HepG2 (cell line): Measurements from ENCODE around the gene RABGAP1L. TPM values are rescaled to one million over a fixed set of nuclear protein-coding genes. Genes with fewer than 3 reads are reported as not detected.
A peak's percentile ranks its signal among the peaks of the same experiment; 100 is the strongest.

Source experiments
- ASH2L ChIP-seq: fragments of 300-600, 200-600 bp; sonication (generic); IDR thresholded peaks from 2 replicates; pipeline ENCODE4 v1.7.0; 2017; ENCODE audit warnings: low read depth, mild to moderate bottlenecking, moderate library complexity, mixed read lengths, low read length; ENCODE audit not compliant: insufficient read length
- CCDC6 ChIP-seq: sonication (generic); formaldehyde crosslinking; IDR thresholded peaks from 2 replicates; pipeline ENCODE4 v1.8.1; 2022; ENCODE audit warnings: mild to moderate bottlenecking, missing genetic modification reagents, moderate library complexity
- EEA1 ChIP-seq: sonication (generic); formaldehyde crosslinking; IDR thresholded peaks from 2 replicates; pipeline ENCODE4 v1.5.1; 2020; ENCODE audit warnings: mild to moderate bottlenecking, missing genetic modification reagents, borderline replicate concordance
- GATAD2A ChIP-seq: IDR thresholded peaks from 2 replicates; pipeline ENCODE4 v1.6.1; 2016
- GFI1 ChIP-seq: sonication (generic); formaldehyde crosslinking; IDR thresholded peaks from 2 replicates; pipeline ENCODE4 v1.5.0; 2020; ENCODE audit warnings: missing genetic modification reagents, mild to moderate bottlenecking, borderline replicate concordance
- HNRNPLL ChIP-seq: fragments of 200-400 bp; formaldehyde crosslinking; IDR thresholded peaks from 2 replicates; pipeline ENCODE4 v1.6.1; 2017; ENCODE audit warnings: mild to moderate bottlenecking, low read depth, low read length; ENCODE audit not compliant: poor library complexity, severe bottlenecking
- HOXA7 ChIP-seq: sonication (generic); formaldehyde crosslinking; IDR thresholded peaks from 2 replicates; pipeline ENCODE4 v1.8.1; 2022; ENCODE audit warnings: mild to moderate bottlenecking, missing genetic modification reagents, moderate library complexity
- KLF13 ChIP-seq: sonication (generic); formaldehyde crosslinking; IDR thresholded peaks from 2 replicates; pipeline ENCODE4 v1.4.0; 2020; ENCODE audit warnings: mild to moderate bottlenecking, missing genetic modification reagents
- MBD4 ChIP-seq: IDR thresholded peaks from 2 replicates; pipeline ENCODE4 v1.6.1; 2012; ENCODE audit warnings: low read length, inconsistent platforms, borderline replicate concordance
- NRL ChIP-seq: sonication (generic); formaldehyde crosslinking; IDR thresholded peaks from 2 replicates; pipeline ENCODE4 v1.5.0; 2020; ENCODE audit warnings: missing genetic modification reagents, mild to moderate bottlenecking, moderate library complexity, borderline replicate concordance
- POLR2A ChIP-seq, 2 experiments: IDR thresholded peaks; 2 replicates each; pipeline ENCODE4 v1.6.1; 2011; ENCODE audit warnings: low read depth in 2 of 2, low read length in 2 of 2, mild to moderate bottlenecking in 1 of 2, moderate library complexity in 1 of 2; ENCODE audit not compliant: insufficient read depth in 1 of 2
- PRDM4 ChIP-seq: sonication (generic); formaldehyde crosslinking; IDR thresholded peaks from 2 replicates; pipeline ENCODE4 v1.9.0; 2021; ENCODE audit warnings: missing genetic modification reagents, borderline replicate concordance
- RNF2 ChIP-seq: fragments of 450-650 bp; conservative IDR thresholded peaks from 2 replicates; pipeline ENCODE4 v1.6.1; 2016; ENCODE audit warnings: low read depth
- SMARCC2 ChIP-seq: fragments of 450-650 bp; IDR thresholded peaks from 2 replicates; pipeline ENCODE4 v1.6.1; 2017; ENCODE audit warnings: antibody characterized with exemption, mild to moderate bottlenecking
- SNAPC2 ChIP-seq: sonication (generic); formaldehyde crosslinking; IDR thresholded peaks from 2 replicates; pipeline ENCODE4 v1.8.1; 2022; ENCODE audit warnings: mild to moderate bottlenecking, missing genetic modification reagents
- SOX5 ChIP-seq: IDR thresholded peaks from 2 replicates; pipeline ENCODE4 v1.6.1; 2016; ENCODE audit warnings: borderline replicate concordance
- SPEN ChIP-seq: sonication (generic); formaldehyde crosslinking; IDR thresholded peaks from 2 replicates; pipeline ENCODE4 v1.5.1; 2020; ENCODE audit warnings: low read depth, mild to moderate bottlenecking, missing genetic modification reagents
- TBX2 ChIP-seq: sonication (generic); formaldehyde crosslinking; IDR thresholded peaks from 2 replicates; pipeline ENCODE4 v1.5.0; 2020; ENCODE audit warnings: missing genetic modification reagents, mild to moderate bottlenecking, borderline replicate concordance
- ZBTB1 ChIP-seq: sonication (generic); formaldehyde crosslinking; IDR thresholded peaks from 2 replicates; pipeline ENCODE4 v1.4.0; 2020; ENCODE audit warnings: missing genetic modification reagents, borderline replicate concordance
- ZBTB26 ChIP-seq: IDR thresholded peaks from 2 replicates; pipeline ENCODE4 v1.6.1; 2016; ENCODE audit warnings: missing compliant biosample characterization, missing genetic modification reagents, borderline replicate concordance
- ZBTB3 ChIP-seq: sonication (generic); formaldehyde crosslinking; IDR thresholded peaks from 2 replicates; pipeline ENCODE4 v1.4.0; 2020; ENCODE audit warnings: low read depth, mild to moderate bottlenecking, moderate library complexity, missing genetic modification reagents, borderline replicate concordance
- ZFP91 ChIP-seq: sonication (generic); formaldehyde crosslinking; IDR thresholded peaks from 2 replicates; pipeline ENCODE4 v1.9.0; 2022; ENCODE audit warnings: missing genetic modification reagents, mild to moderate bottlenecking, borderline replicate concordance
- ZNF10 ChIP-seq: sonication (generic); formaldehyde crosslinking; IDR thresholded peaks from 2 replicates; pipeline ENCODE4 v1.4.0; 2020; ENCODE audit warnings: mild to moderate bottlenecking, low read depth, missing genetic modification reagents, borderline replicate concordance
- ZNF253 ChIP-seq: sonication (generic); formaldehyde crosslinking; IDR thresholded peaks from 2 replicates; pipeline ENCODE4 v1.8.0; 2022; ENCODE audit warnings: mild to moderate bottlenecking, missing genetic modification reagents, borderline replicate concordance
- ZNF282 ChIP-seq: fragments of 450-650 bp; IDR thresholded peaks from 2 replicates; pipeline ENCODE4 v1.6.1; 2018; ENCODE audit not compliant: partially characterized antibody
- ZNF572 ChIP-seq: sonication (generic); formaldehyde crosslinking; IDR thresholded peaks from 2 replicates; pipeline ENCODE4 v1.5.1; 2020; ENCODE audit warnings: mild to moderate bottlenecking, missing genetic modification reagents
- ZNF614 ChIP-seq: IDR thresholded peaks from 2 replicates; pipeline ENCODE4 v1.6.1; 2018; ENCODE audit warnings: missing biosample characterization, missing genetic modification reagents, inconsistent platforms, borderline replicate concordance
- ZNF891 ChIP-seq: sonication (generic); formaldehyde crosslinking; IDR thresholded peaks from 2 replicates; pipeline ENCODE4 v1.5.0; 2020; ENCODE audit warnings: mild to moderate bottlenecking, missing genetic modification reagents
- polyA plus RNA-seq, 8 experiments: library from polyadenylated mRNA; depleted of rRNA in 3 of 8; stranded (reverse) in 7 of 8; unstranded in 1 of 8; fragments of >200 nt; fragmentation: Illumina TruSeq in 4 of 8; extraction: Trizol in 4 of 8; gene quantifications; 2 replicates each; pipeline versions ENCODE4 v1.2.1 to v1.2.3, GENCODE V29; 2011 to 2016; ENCODE audit warnings: low read depth in 4 of 8, missing spikeins in 1 of 8, mixed read lengths in 1 of 8; ENCODE audit not compliant: insufficient read depth in 1 of 8
- total RNA-seq, 5 experiments: library from RNA; depleted of rRNA; stranded (reverse); fragments of >200 nt; fragmentation: Illumina TruSeq; extraction: Trizol; gene quantifications; 2 replicates each; pipeline ENCODE4 v1.2.3, GENCODE V29; 2016; ENCODE audit warnings: low read depth in 1 of 5

The RABGAP1L gene
- total and polyA plus RNA-seq, 2 of the 13 experiments (the other 11 are each of a cell fraction or from before 2014, with no cell fraction given), result 7.9 to 22.6 TPM

GRCh38 chr1:174812656-174813055 lies 653.3 kb downstream of the RABGAP1L start (continued):
- no peak for TF ChIP-seq SNAPC2 (CRISPR knock-in tag)
- no peak for TF ChIP-seq ZNF253 (CRISPR knock-in tag)
- TF ChIP-seq SMARCC2, result peak; percentile 96; the same call in 1 of the 2 replicates
- no peak for TF ChIP-seq PRDM4 (CRISPR knock-in tag)
- TF ChIP-seq ZBTB26 (CRISPR knock-in tag), result peak; percentile 46; the same call in 1 of the 2 replicates
- TF ChIP-seq GFI1, result peak; percentile 85; the same call in 1 of the 2 replicates
- peak; percentile 96 for TF ChIP-seq SOX5
- TF ChIP-seq GATAD2A (CRISPR knock-in tag), result peak; percentile 98
- TF ChIP-seq RNF2, result no peak
- TF ChIP-seq ZNF10 (CRISPR knock-in tag), result no peak
- no peak for TF ChIP-seq CCDC6 (CRISPR knock-in tag)
- TF ChIP-seq MBD4, result peak; percentile 72; the same call in 1 of the 2 replicates
- no peak for TF ChIP-seq ZBTB1 (CRISPR knock-in tag)
- TF ChIP-seq ASH2L, result peak; percentile 66
- TF ChIP-seq ZBTB3 (CRISPR knock-in tag), result 0 out of 2 replicates have a peak, but pooled peaks have one; percentile 62
- no peak for TF ChIP-seq ZNF891 (CRISPR knock-in tag)
- no peak for TF ChIP-seq NRL (CRISPR knock-in tag)
- TF ChIP-seq POLR2A (IDR thresholded peaks at IDR 0.05; ENCODE audit: insufficient read depth in 1 of 2, low read depth in 2 of 2, low read length in 2 of 2), result no peak
- no peak for TF ChIP-seq ZNF572 (CRISPR knock-in tag)
- TF ChIP-seq HOXA7 (CRISPR knock-in tag), result no peak
- TF ChIP-seq TBX2 (CRISPR knock-in tag), result peak; percentile 95
- no peak for TF ChIP-seq HNRNPLL
- peak; percentile 84 for TF ChIP-seq ZNF614
- TF ChIP-seq EEA1 (CRISPR knock-in tag), result no peak
- no peak for TF ChIP-seq ZFP91
- TF ChIP-seq SPEN, result peak; percentile 89
- TF ChIP-seq ZNF282, result no peak
- TF ChIP-seq KLF13 (CRISPR knock-in tag), result no peak
